IMR-90 (cell line): ENCODE data around the gene LCN10. TPM values are rescaled to one million over a fixed set of nuclear protein-coding genes. Genes with fewer than 3 reads are reported as not detected.

Experiments
- ATAC-seq: fragments of 200-7000 bp; cut with Tn5 transposase; 2 replicates; pipeline ENCODE4 v1.9.1; 2020; ENCODE audit warnings: low read depth, mild to moderate bottlenecking, moderate library complexity
- BruUV-seq: library from RNA; stranded (reverse); fragments of 400-500 nt; replicated peaks from 2 replicates; lab custom pipeline; 2021; lab: Mats Ljungman, UMichigan
- CTCF ChIA-PET: fragments of 300-600 bp; formaldehyde crosslinking; extraction: SDS; loops from one replicate; lab custom pipeline; 2021; ENCODE audit warnings: antibody characterized with exemption; lab: Yijun Ruan, JAX
- POLR2A ChIA-PET: fragments of 300-600 bp; sonication (Branson Sonifier 250); formaldehyde crosslinking; loops from one replicate; lab custom pipeline; 2022; ENCODE audit warnings: antibody characterized with exemption; ENCODE audit not compliant: unreplicated experiment; lab: Charles Lee
- DNase-seq: peaks from one replicate; pipeline ENCODE4 v3.0.0; 2013
- H2AFZ ChIP-seq: replicated peaks from 2 replicates; pipeline ENCODE3; 2013; ENCODE audit warnings: low read length, mild to moderate bottlenecking; ENCODE audit not compliant: poor library complexity
- H2AK5ac ChIP-seq: 2 replicates; pipeline ENCODE4 v1.6.1; 2013; ENCODE audit warnings: low read depth, low read length, inconsistent platforms
- H2AK9ac ChIP-seq: replicated peaks from 2 replicates; pipeline ENCODE3; 2013; ENCODE audit warnings: mild to moderate bottlenecking, low read depth, low read length, moderate library complexity; ENCODE audit not compliant: poor library complexity
- H2BK120ac ChIP-seq: 2 replicates; pipeline ENCODE4 v1.6.1; 2013; ENCODE audit warnings: low read depth, low read length, inconsistent platforms
- H2BK15ac ChIP-seq: 3 replicates; pipeline ENCODE4 v1.6.1; 2013; ENCODE audit warnings: low read depth, low read length, inconsistent platforms
- H2BK20ac ChIP-seq: 2 replicates; pipeline ENCODE4 v1.6.1; 2013; ENCODE audit warnings: low read depth, mild to moderate bottlenecking, inconsistent platforms, low read length, moderate library complexity
- H2BK5ac ChIP-seq: 2 replicates; pipeline ENCODE4 v1.6.1; 2013; ENCODE audit warnings: mild to moderate bottlenecking, low read depth, low read length, inconsistent platforms; ENCODE audit not compliant: poor library complexity, severe bottlenecking
- H3K14ac ChIP-seq: replicated peaks from 2 replicates; pipeline ENCODE4 v1.6.1; 2013; ENCODE audit warnings: low read depth, low read length, inconsistent platforms
- H3K18ac ChIP-seq: 2 replicates; pipeline ENCODE4 v1.6.1; 2013; ENCODE audit warnings: low read depth, low read length, control low read depth
- H3K23ac ChIP-seq: 2 replicates; pipeline ENCODE4 v1.6.1; 2013; ENCODE audit warnings: low read depth, low read length, inconsistent platforms
- H3K27ac ChIP-seq: 2 replicates; pipeline ENCODE4 v1.5.1; 2013; ENCODE audit warnings: mild to moderate bottlenecking, control low read depth, low read length; ENCODE audit not compliant: insufficient read depth
- H3K27me3 ChIP-seq: 2 replicates; pipeline ENCODE4 v1.6.1; 2013; ENCODE audit warnings: low read length; ENCODE audit not compliant: control insufficient read depth, insufficient read depth
- H3K36me3 ChIP-seq: 2 replicates; pipeline ENCODE4 v1.6.1; 2013; ENCODE audit warnings: low read length, mixed read lengths; ENCODE audit not compliant: control insufficient read depth, insufficient read depth
- H3K4ac ChIP-seq: 2 replicates; pipeline ENCODE4 v1.6.1; 2013; ENCODE audit warnings: low read depth, low read length, inconsistent platforms
- H3K4me1 ChIP-seq: 2 replicates; pipeline ENCODE4 v1.6.1; 2013; ENCODE audit warnings: low read length, mixed read lengths; ENCODE audit not compliant: control insufficient read depth, insufficient read depth
- H3K4me2 ChIP-seq: 2 replicates; pipeline ENCODE4 v1.6.1; 2013; ENCODE audit warnings: low read depth, mild to moderate bottlenecking, control low read depth, low read length, moderate library complexity
- H3K4me3 ChIP-seq: 2 replicates; pipeline ENCODE4 v1.5.1; 2013; ENCODE audit warnings: low read depth, mild to moderate bottlenecking, control low read depth, low read length, moderate library complexity; ENCODE audit not compliant: insufficient read depth
- H3K56ac ChIP-seq: 2 replicates; pipeline ENCODE4 v1.6.1; 2013; ENCODE audit warnings: low read length, inconsistent platforms; ENCODE audit not compliant: insufficient read depth; ENCODE audit errors: extremely low read depth
- H3K79me1 ChIP-seq, 2 experiments: 2 replicates each; pipeline ENCODE4 v1.6.1; 2013; ENCODE audit warnings: low read length in 2 of 2, inconsistent platforms in 1 of 2, low read depth in 1 of 2
- H3K9ac ChIP-seq: 2 replicates; pipeline ENCODE4 v1.6.1; 2013; ENCODE audit warnings: low read depth, low read length, control low read depth
- H3K9me1 ChIP-seq: 2 replicates; pipeline ENCODE4 v1.6.1; 2013; ENCODE audit warnings: low read length, inconsistent platforms; ENCODE audit not compliant: insufficient read depth
- H3K9me3 ChIP-seq: 2 replicates; pipeline ENCODE4 v1.6.1; 2013; ENCODE audit warnings: low read length; ENCODE audit not compliant: control insufficient read depth, insufficient read depth
- H4K20me1 ChIP-seq: 2 replicates; pipeline ENCODE4 v1.6.1; 2013; ENCODE audit warnings: low read length, inconsistent platforms; ENCODE audit not compliant: insufficient read depth
- H4K5ac ChIP-seq: 2 replicates; pipeline ENCODE4 v1.6.1; 2013; ENCODE audit warnings: mild to moderate bottlenecking, low read depth, low read length, control low read depth
- H4K8ac ChIP-seq, 2 experiments: 2 replicates each; pipeline ENCODE4 v1.6.1; 2013; ENCODE audit warnings: low read depth in 2 of 2, low read length in 2 of 2, control low read depth in 1 of 2, inconsistent platforms in 1 of 2
- H4K91ac ChIP-seq: 2 replicates; pipeline ENCODE4 v1.6.1; 2013; ENCODE audit warnings: low read depth, low read length, inconsistent platforms; ENCODE audit not compliant: insufficient read depth
- BHLHE40 ChIP-seq: fragments of 150-350 bp; IDR thresholded peaks from 2 replicates; pipeline ENCODE4 v1.6.1; 2016; ENCODE audit warnings: mild to moderate bottlenecking, low read depth, low read length
- CHD1 ChIP-seq: IDR thresholded peaks from 2 replicates; pipeline ENCODE4 v1.6.1; 2012; ENCODE audit warnings: low read depth, low read length, improper control_type of control experiment
- CTCF ChIP-seq: conservative IDR thresholded peaks from 2 replicates; pipeline ENCODE4 v1.5.1; 2012; ENCODE audit warnings: mild to moderate bottlenecking, low read depth, low read length, improper control_type of control experiment
- FOS ChIP-seq: fragments of 150-350 bp; IDR thresholded peaks from 2 replicates; pipeline ENCODE4 v1.6.1; 2016; ENCODE audit warnings: low read depth, low read length
- MAFK ChIP-seq: IDR thresholded peaks from 2 replicates; pipeline ENCODE4 v1.6.1; 2012; ENCODE audit warnings: low read depth, low read length, improper control_type of control experiment
- NFE2L2 ChIP-seq: fragments of 150-350 bp; IDR thresholded peaks from 2 replicates; pipeline ENCODE4 v1.6.1; 2016; ENCODE audit warnings: low read depth, mild to moderate bottlenecking, low read length
- POLR2A ChIP-seq: IDR thresholded peaks from 2 replicates; pipeline ENCODE4 v1.6.1; 2012; ENCODE audit warnings: mild to moderate bottlenecking, low read depth, low read length
- RAD21 ChIP-seq: IDR thresholded peaks from 2 replicates; pipeline ENCODE4 v1.6.1; 2012; ENCODE audit warnings: low read length, improper control_type of control experiment
- RCOR1 ChIP-seq: IDR thresholded peaks from 2 replicates; pipeline ENCODE4 v1.6.1; 2012; ENCODE audit warnings: mild to moderate bottlenecking, low read length, improper control_type of control experiment; ENCODE audit not compliant: insufficient replicate concordance
- RFX5 ChIP-seq: IDR thresholded peaks from 2 replicates; pipeline ENCODE4 v1.8.0; 2012; ENCODE audit warnings: low read depth, mild to moderate bottlenecking, low read length, moderate library complexity
- SMC3 ChIP-seq: fragments of 150-350 bp; IDR thresholded peaks from 2 replicates; pipeline ENCODE4 v1.6.1; 2016; ENCODE audit warnings: low read depth, mild to moderate bottlenecking, antibody characterized with exemption, low read length, moderate library complexity
- USF2 ChIP-seq: fragments of 150-350 bp; IDR thresholded peaks from 2 replicates; pipeline ENCODE4 v1.6.1; 2017; ENCODE audit warnings: mild to moderate bottlenecking, antibody characterized with exemption, low read length, low read depth
- WGBS, 2 experiments: methylation state at CpG; one replicate each; pipeline versions ENCODE4 v1.1.5 to v1.1.7; 2013; ENCODE audit warnings: missing lambda C conversion rate in 2 of 2; ENCODE audit not compliant: insufficient read length in 1 of 2; ENCODE audit errors: extremely low coverage in 2 of 2; 5-methylcytosine and 5-hydroxymethylcytosine counted together
- dilution Hi-C: fragments of 300-500 bp; cut with HindIII; formaldehyde crosslinking; loops from one replicate; pipeline ENCODE4 v1.14.3; 2018; ENCODE audit warnings: low sequenced_read_pairs; ENCODE audit not compliant: unreplicated experiment
- in situ Hi-C: fragments of 300-500 bp; cut with MboI; formaldehyde crosslinking; loops from 3 replicates; pipeline ENCODE4 v1.14.3; 2019; ENCODE audit warnings: low sequenced_read_pairs, inconsistent platforms, mixed read lengths
- intact Hi-C: fragments of 100-400 bp; cut with micrococcal nuclease; formaldehyde crosslinking; loops from 2 replicates; pipeline ENCODE4 v1.10.0; 2022
- polyA plus RNA-seq, 3 experiments: library from polyadenylated mRNA; depleted of rRNA; stranded (reverse); fragments of >200 nt; gene quantifications; 2 replicates each; pipeline ENCODE4 v1.2.3, GENCODE V29; 2012; ENCODE audit warnings: low replicate concordance in 1 of 3
- total RNA-seq: library from RNA; depleted of rRNA; stranded (reverse); fragments of >200 nt; gene quantifications from 2 replicates; pipeline ENCODE4 v1.2.3, GENCODE V29; 2012

LCN10 gene
- total and polyA plus RNA-seq, 2 of the 4 experiments (the other 2 are of a cell fraction) = not detected

- intact Hi-C loops = no loop called here
- no peak overlapping the region for H2BK120ac ChIP-seq
- no peak overlapping the region for H4K5ac ChIP-seq
- DNase-seq = no peak
- H3K9me3 ChIP-seq = peaks cover 12% of the 10 kb centered on the region
- ChIA-PET CTCF (interaction anchor here (0.8 kb wide), 1 partner anchor 25 kb away, joined by 3 read pairs; no protein-coding TSS in a partner anchor), POLR2A (no interaction called here)
- H3K4me2 ChIP-seq = no peak overlapping the region
- H2BK5ac ChIP-seq = no peak overlapping the region
- no peak overlapping the region for H2AFZ ChIP-seq
- H3K4ac ChIP-seq = no peak overlapping the region
- no peak overlapping the region for H2BK20ac ChIP-seq
- in situ Hi-C loops = no loop called here
- no peak overlapping the region for H3K18ac ChIP-seq
- WGBS, 2 experiments = 85% methylated on average over 4 of the region's 9 CpGs; no CpG with 5 or more reads in 1 of the 2 experiments
- no peaks in the 10 kb centered on the region for H3K4me1 ChIP-seq
- no peak overlapping the region for H2BK15ac ChIP-seq
- H3K56ac ChIP-seq = no peak overlapping the region
- no peaks in the 10 kb centered on the region for H3K9me1 ChIP-seq
- no peak overlapping the region for H2AK5ac ChIP-seq
- H4K8ac ChIP-seq = no peak overlapping the region
- no peaks in the 10 kb centered on the region for H4K20me1 ChIP-seq
- no peak overlapping the region for H3K9ac ChIP-seq
- no peak overlapping the region for H3K27ac ChIP-seq
- no peak overlapping the region for H4K91ac ChIP-seq
- no peak overlapping the region for H3K23ac ChIP-seq
- dilution Hi-C loops = no loop called here
- BruUV-seq = no TSS peak
- ATAC-seq = no peak
- H3K36me3 ChIP-seq = no peaks in the 10 kb centered on the region
- no peaks in the 10 kb centered on the region; the same call in 1 of the 2 replicates for H3K27me3 ChIP-seq
- TF ChIP-seq RAD21 (no peak), POLR2A (no peak), USF2 (no peak), CHD1 (no peak), BHLHE40 (no peak), RFX5 (no peak), SMC3 (no peak), NFE2L2 (no peak), FOS (no peak), CTCF (no peak), MAFK (no peak), RCOR1 (no peak)
- no peak overlapping the region for H2AK9ac ChIP-seq
- H3K79me1 ChIP-seq = no peaks in the 10 kb centered on the region
- H3K4me3 ChIP-seq = no peak overlapping the region
- no peak overlapping the region for H3K14ac ChIP-seq
These were observed 16.3 kb upstream of the LCN10 start for GRCh38 chr9:136759001-136759400.
